Measurements from ENCODE around the gene TPTE.
"Not testable (repeated sequence)": the region's sequence is repeated elsewhere in the genome, so short reads cannot be mapped to it uniquely, and the experiment has no call there.

DNA sequence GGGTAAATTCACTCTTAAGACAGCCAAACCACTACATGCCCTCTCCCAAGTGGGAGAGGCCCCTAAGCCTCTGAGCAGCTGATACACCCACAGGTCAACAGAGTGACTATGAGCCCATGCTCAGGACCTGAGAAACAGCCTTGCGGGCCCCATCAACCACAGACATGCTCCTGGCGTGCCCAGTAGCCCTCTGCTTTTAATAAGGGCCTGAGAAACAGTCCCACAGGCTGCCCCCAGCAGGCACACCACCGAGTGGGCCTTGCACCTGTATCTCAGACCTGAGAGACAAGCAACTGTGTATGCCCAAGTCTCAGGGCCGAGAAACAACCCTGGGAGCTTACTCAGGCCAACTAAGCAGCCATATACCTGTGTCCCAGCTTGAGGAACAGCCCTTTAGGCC, 26.5 kb downstream of the TPTE start:
- TF ChIP-seq, protein P1, sequence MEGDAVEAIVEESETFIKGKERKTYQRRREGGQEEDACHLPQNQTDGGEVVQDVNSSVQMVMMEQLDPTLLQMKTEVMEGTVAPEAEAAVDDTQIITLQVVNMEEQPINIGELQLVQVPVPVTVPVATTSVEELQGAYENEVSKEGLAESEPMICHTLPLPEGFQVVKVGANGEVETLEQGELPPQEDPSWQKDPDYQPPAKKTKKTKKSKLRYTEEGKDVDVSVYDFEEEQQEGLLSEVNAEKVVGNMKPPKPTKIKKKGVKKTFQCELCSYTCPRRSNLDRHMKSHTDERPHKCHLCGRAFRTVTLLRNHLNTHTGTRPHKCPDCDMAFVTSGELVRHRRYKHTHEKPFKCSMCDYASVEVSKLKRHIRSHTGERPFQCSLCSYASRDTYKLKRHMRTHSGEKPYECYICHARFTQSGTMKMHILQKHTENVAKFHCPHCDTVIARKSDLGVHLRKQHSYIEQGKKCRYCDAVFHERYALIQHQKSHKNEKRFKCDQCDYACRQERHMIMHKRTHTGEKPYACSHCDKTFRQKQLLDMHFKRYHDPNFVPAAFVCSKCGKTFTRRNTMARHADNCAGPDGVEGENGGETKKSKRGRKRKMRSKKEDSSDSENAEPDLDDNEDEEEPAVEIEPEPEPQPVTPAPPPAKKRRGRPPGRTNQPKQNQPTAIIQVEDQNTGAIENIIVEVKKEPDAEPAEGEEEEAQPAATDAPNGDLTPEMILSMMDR (IDR thresholded peaks at IDR 0.05), result not testable (repeated sequence)
- TF ChIP-seq POLR2AphosphoS5, POLR2A (IDR thresholded peaks at IDR 0.05): not testable (repeated sequence)
